Prostate gland (tissue), 2 donors: ENCODE data around the gene F2RL2. TPM values are rescaled to one million over a fixed set of nuclear protein-coding genes. Genes with fewer than 3 reads are reported as not detected.

ENCODE experiments used
- DNase-seq: peaks from one replicate; pipeline ENCODE4 v3.0.0-alpha.2; 2019; ENCODE audit warnings: low spot score
- H3K27ac ChIP-seq, 2 donors: fragments of 200-600 bp; sonication (generic); 2 replicates each; pipeline ENCODE4 v1.5.1; 2017 to 2019
- H3K27me3 ChIP-seq: fragments of 200-600 bp; sonication (generic); replicated peaks from 2 replicates; pipeline ENCODE4 v1.5.1; 2019; ENCODE audit not compliant: insufficient read depth
- H3K36me3 ChIP-seq, 2 donors: fragments of 200-600 bp; sonication (generic); 1 replicate in 1 of 2; 2 replicates in 1 of 2; pipeline versions ENCODE4 v1.5.1 to v1.8.1; 2017 to 2019
- H3K4me1 ChIP-seq: fragments of 200-600 bp; sonication (generic); replicated peaks from 2 replicates; pipeline ENCODE4 v1.5.1; 2019
- H3K4me3 ChIP-seq, 2 donors: fragments of 200-600 bp; sonication (generic); 2 replicates each; pipeline ENCODE4 v1.5.1; 2017 to 2019
- H3K9me3 ChIP-seq: fragments of 200-600 bp; sonication (generic); 2 replicates; pipeline ENCODE4 v1.5.1; 2017
- POLR2A ChIP-seq: fragments of 450-650 bp; IDR thresholded peaks from one replicate; pipeline ENCODE4 v1.6.1; 2016; ENCODE audit warnings: antibody characterized with exemption, mild to moderate bottlenecking
- POLR2AphosphoS5 ChIP-seq: sonication (generic); formaldehyde crosslinking; IDR thresholded peaks from one replicate; pipeline ENCODE4 v1.6.1; 2017; ENCODE audit warnings: antibody characterized with exemption
- WGBS: methylation state at CpG from one replicate; pipeline ENCODE4 v1.1.5; 2018; 5-methylcytosine and 5-hydroxymethylcytosine counted together
- intact Hi-C: fragments of 100-400 bp; cut with DNase I; formaldehyde crosslinking; loops from one replicate; pipeline ENCODE4 v1.14.2; 2022
- total RNA-seq, 2 donors: library from RNA; depleted of rRNA; stranded (reverse); fragments of >200 nt; gene quantifications; one replicate each; pipeline ENCODE4 v1.1.0, GENCODE V29; 2016
- TF ChIP-seq, protein P1 (sequence below), 4 experiments: fragments of 200-600 bp in 2 of 4; fragments of 450-650 bp in 2 of 4; sonication (generic) in 2 of 4; IDR thresholded peaks; 1 replicate in 3 of 4; 2 replicates in 1 of 4; pipeline ENCODE4 v1.5.1; 2016 to 2019; ENCODE audit warnings: antibody characterized with exemption in 4 of 4, mild to moderate bottlenecking in 2 of 4, moderate library complexity in 2 of 4

The F2RL2 gene
- total RNA-seq, 2 donors from 2014 or later = not detected

DNA sequence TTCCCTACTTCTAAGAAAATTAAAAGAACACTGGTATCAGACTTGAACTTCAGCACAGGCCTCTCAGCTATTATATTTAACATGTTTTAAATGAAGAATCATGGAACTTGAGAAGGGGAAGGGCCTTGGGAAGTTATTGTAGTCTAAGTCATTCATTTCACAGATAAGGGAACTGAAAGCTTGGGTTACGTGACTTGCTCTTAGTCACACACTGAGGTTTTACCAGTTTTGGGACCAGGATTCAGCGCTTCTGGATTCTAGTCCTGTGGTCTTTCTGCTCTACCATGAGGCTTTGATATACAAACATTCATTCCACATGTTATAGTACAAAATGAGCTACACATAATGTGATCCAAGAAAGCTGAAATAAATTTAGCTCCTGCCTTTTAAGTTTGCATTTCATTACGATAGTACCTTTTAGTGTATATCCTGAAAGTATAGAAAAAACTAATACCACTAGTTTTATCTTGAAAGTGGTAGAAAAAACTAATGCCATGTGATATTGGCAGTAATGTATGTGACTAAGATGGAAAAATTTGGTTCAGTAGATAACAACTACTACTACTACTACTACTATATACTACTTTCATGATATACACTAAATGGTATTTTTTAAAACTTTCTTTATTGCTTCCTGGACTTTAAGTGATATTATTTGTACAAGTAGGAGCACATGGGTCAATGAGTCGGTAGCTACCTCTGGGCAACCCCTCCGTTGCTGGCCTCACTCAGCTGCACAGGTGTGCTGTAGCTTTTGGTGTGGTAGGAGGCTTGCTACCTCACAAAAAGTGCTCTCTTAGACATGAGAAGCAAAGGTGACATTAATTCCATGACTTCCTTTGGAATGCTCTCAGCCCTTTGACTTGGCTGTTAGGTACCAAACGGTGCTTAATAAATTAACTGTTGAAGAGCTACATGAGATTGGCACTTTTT lies 40.7 kb downstream of the F2RL2 start:
- no peaks in the 10 kb centered on the region for H3K36me3 ChIP-seq
- intact Hi-C loops = loop anchor here (5.0 kb wide), 1 partner anchor 180 kb away; the partner anchor contains the start of gene IQGAP2
- WGBS = 89% methylated on average over 6 of the region's 6 CpGs
- no peaks in the 10 kb centered on the region for H3K27me3 ChIP-seq
- no peak overlapping the region for H3K4me3 ChIP-seq
- H3K4me1 ChIP-seq = no peaks in the 10 kb centered on the region
- no peak for DNase-seq
- no peaks in the 10 kb centered on the region for H3K9me3 ChIP-seq
- H3K27ac ChIP-seq = no peak overlapping the region
- TF ChIP-seq, protein P1, sequence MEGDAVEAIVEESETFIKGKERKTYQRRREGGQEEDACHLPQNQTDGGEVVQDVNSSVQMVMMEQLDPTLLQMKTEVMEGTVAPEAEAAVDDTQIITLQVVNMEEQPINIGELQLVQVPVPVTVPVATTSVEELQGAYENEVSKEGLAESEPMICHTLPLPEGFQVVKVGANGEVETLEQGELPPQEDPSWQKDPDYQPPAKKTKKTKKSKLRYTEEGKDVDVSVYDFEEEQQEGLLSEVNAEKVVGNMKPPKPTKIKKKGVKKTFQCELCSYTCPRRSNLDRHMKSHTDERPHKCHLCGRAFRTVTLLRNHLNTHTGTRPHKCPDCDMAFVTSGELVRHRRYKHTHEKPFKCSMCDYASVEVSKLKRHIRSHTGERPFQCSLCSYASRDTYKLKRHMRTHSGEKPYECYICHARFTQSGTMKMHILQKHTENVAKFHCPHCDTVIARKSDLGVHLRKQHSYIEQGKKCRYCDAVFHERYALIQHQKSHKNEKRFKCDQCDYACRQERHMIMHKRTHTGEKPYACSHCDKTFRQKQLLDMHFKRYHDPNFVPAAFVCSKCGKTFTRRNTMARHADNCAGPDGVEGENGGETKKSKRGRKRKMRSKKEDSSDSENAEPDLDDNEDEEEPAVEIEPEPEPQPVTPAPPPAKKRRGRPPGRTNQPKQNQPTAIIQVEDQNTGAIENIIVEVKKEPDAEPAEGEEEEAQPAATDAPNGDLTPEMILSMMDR (IDR thresholded peaks at IDR 0.05) = no peak
- TF ChIP-seq POLR2AphosphoS5 (no peak), POLR2A (no peak)

DNA sequence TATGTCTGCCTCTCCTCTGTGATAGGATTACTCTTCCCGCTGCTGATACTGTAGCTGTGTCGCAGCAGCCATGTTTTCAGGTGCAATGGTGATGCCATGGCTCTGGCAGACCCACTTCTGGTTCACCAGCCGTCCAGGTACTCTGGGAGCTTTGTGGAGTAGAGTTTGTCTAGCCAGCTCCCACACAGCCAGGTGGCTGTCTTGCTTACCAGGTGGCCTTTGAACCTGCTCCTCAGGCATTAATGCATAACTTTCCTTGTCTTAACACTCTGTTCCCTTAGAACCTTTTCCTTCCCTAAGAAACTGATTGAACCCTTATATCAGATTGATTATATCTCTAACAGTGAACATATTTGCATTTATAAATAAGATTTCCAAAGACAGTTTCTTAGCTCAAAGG lies 42.2 kb downstream of the F2RL2 start:
- no peaks in the 10 kb centered on the region for H3K9me3 ChIP-seq
- H3K36me3 ChIP-seq = no peaks in the 10 kb centered on the region
- H3K27me3 ChIP-seq = no peaks in the 10 kb centered on the region
- 100% methylated on average over 3 of the region's 3 CpGs for WGBS
- intact Hi-C loops = loop anchor here (5.0 kb wide), 1 partner anchor 179 kb away; the partner anchor contains the start of gene IQGAP2
- H3K27ac ChIP-seq = no peak overlapping the region
- no peaks in the 10 kb centered on the region for H3K4me1 ChIP-seq
- H3K4me3 ChIP-seq = no peak overlapping the region
- TF ChIP-seq POLR2AphosphoS5 = no peak
- TF ChIP-seq POLR2A = no peak
- TF ChIP-seq, protein P1 (IDR thresholded peaks at IDR 0.05) = no peak
- no peak for DNase-seq

DNA sequence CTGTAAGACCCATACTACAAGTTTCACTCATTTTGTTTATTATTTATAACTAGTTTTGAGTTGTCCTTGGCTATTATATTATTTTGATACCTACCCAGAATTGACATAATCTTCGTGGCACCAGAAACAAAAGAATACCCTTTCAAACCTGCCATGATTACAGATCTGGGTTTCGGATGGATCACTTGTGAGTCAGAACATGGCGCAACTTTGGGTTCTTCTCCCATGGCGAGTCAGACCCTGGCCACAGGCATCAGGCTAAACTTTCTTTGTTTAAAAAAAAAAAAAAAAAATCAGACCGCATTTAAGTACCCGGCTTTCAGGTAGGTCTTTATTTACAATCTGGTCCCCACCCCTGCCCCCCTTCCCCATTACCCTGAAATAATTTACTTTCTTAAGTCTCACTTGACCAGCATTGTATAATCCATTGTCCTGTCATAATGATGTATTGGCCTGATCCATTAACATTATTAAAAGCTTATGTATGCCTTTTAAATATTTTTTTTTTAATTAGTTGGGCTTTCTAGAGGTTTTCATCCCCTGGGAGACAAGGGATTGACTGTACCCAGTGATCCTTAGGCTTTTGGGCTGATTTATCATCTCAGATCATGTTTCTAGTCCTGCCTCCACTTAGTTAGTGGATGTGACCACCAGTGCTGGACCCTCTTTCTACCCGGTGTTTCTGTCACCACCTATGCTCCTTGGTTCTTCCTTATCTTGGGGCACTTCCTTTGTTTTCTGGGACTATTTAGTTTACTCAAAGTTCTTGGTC lies 43.9 kb downstream of the F2RL2 start:
- TF ChIP-seq POLR2AphosphoS5 (no peak), POLR2A (no peak)
- TF ChIP-seq, protein P1 (IDR thresholded peaks at IDR 0.05) = no peak
- DNase-seq = no peak
- Histone ChIP-seq H3K27ac (no peak overlapping the region), H3K36me3 (no peaks in the 10 kb centered on the region), H3K9me3 (no peaks in the 10 kb centered on the region), H3K4me1 (no peaks in the 10 kb centered on the region), H3K27me3 (no peaks in the 10 kb centered on the region), H3K4me3 (no peak overlapping the region)
- intact Hi-C loops = no loop called here
- WGBS = 75% methylated on average over 7 of the region's 7 CpGs

DNA sequence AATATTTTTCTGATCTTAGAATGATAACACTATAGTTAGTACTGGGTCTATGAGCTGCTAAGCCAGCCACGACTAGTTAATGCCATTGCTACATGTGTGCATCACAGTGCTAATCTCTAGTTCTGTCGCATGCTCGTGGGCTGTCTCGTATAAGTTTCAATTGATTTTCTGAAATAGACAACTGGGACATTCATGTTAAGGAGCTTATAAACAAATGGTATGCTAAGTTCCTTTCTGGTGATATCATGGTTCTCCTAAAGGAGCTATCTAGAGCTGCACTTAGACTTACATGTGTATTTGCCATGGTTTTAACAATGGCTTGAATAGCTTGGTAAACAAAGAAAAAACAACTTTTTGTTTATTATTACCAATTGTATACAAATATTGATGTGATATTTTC lies 46.2 kb downstream of the F2RL2 start:
- TF ChIP-seq, protein P1 (IDR thresholded peaks at IDR 0.05) = no peak
- TF ChIP-seq POLR2AphosphoS5 = no peak
- TF ChIP-seq POLR2A = no peak
- Histone ChIP-seq H3K27me3 (no peaks in the 10 kb centered on the region), H3K4me1 (no peaks in the 10 kb centered on the region), H3K36me3 (no peaks in the 10 kb centered on the region), H3K9me3 (no peaks in the 10 kb centered on the region), H3K4me3 (no peak overlapping the region), H3K27ac (no peak overlapping the region)
- 73% methylated on average over 4 of the region's 4 CpGs for WGBS
- intact Hi-C loops = no loop called here
- DNase-seq = no peak
